ENCODE results near the gene EDNRB. TPM values are rescaled to one million over a fixed set of nuclear protein-coding genes. Genes with fewer than 3 reads are reported as not detected.

Gene EDNRB
- total RNA-seq, result 10 to 100 TPM; 11.3 to 20.4 TPM
- 10 to 100 TPM; 13.5 to 14.7 TPM for polyA plus RNA-seq

DNA sequence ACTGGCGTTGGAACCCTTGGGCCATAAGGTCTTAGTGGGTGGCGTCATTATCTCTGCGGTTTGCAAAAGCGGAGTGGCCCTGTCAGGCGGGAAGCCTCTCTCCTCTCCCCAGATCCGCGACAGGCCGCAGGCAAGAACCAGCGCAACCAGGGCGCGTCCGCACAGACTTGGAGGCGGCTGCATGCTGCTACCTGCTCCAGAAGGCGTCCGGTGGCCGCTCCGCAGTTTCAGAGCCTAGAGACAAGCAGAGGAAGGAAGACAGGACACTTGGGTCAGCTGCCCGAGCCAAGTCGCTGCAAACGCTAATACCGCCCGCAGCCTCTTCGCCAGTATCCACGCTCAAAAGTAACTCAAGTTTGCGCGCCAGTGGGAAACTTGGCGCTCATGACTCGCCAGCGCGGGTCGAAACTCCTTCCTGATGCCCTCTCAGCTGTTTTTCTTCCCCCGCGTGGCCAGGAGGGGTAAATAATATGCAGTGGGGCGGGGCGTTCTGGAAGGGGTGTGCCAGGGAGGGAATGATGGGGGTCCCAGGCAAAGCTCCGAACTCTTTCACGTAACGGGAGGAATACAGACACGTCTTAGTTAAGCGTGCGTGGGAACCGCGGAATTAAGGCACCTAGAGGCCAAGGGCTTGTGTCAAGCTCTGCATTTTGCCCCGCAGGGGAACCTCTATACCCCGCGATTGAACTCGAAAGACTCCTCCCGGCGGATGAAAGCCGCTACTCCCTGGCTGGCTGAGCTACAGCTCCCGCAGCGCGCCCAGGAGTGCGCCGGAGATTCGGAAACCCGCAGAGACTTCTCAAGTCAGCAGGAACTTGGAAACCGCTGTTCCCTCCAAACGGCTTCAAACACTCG lies at the start of gene EDNRB:
TSS of gene EDNRB (minus strand) at position 441 of the 855 bp plus-strand sequence. CDS start at position 183, 258 bp downstream.
- H3K36me3 ChIP-seq (ENCODE audit: control insufficient read depth in 4 of 4, insufficient read depth in 3 of 4, low read depth in 1 of 4, low read length in 3 of 4), result no peaks in the 10 kb centered on the region
- H3K27me3 ChIP-seq (ENCODE audit: control insufficient read depth in 4 of 4, insufficient read depth in 4 of 4, low read length in 3 of 4), result peaks cover 0 to 3% (median 0%) of the 10 kb centered on the region in 4 donors
- 5% methylated on average over 60 of the region's 60 CpGs for WGBS
- H3K4me3 ChIP-seq (ENCODE audit: low read depth in 1 of 3, low read length in 3 of 3), result peak within 1 kb of the TSS; percentile 1 to 63 (median 44)
- no peaks in the 10 kb centered on the region for H3K9me3 ChIP-seq (ENCODE audit: control insufficient read depth in 4 of 4, low read length in 3 of 4)
- peaks cover 0 to 6% (median 0%) of the 10 kb centered on the region in 4 donors for H3K4me1 ChIP-seq (ENCODE audit: control insufficient read depth in 4 of 4, insufficient read depth in 4 of 4, low read length in 3 of 4)
- H3K9ac ChIP-seq (ENCODE audit: low read depth in 1 of 2, low read length in 2 of 2), result peak within 1 kb of the TSS; percentile 39 to 42
- TF ChIP-seq, protein P1, sequence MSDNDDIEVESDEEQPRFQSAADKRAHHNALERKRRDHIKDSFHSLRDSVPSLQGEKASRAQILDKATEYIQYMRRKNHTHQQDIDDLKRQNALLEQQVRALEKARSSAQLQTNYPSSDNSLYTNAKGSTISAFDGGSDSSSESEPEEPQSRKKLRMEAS (IDR thresholded peaks at IDR 0.05), result peak; percentile 5
- TF ChIP-seq NR2F2 (IDR thresholded peaks at IDR 0.05) (no peak), RAD21 (IDR thresholded peaks at IDR 0.05) (peak in 1 of 2 donors; percentile 30), RXRA (IDR thresholded peaks at IDR 0.05) (no peak)
- TF ChIP-seq, protein P2, sequence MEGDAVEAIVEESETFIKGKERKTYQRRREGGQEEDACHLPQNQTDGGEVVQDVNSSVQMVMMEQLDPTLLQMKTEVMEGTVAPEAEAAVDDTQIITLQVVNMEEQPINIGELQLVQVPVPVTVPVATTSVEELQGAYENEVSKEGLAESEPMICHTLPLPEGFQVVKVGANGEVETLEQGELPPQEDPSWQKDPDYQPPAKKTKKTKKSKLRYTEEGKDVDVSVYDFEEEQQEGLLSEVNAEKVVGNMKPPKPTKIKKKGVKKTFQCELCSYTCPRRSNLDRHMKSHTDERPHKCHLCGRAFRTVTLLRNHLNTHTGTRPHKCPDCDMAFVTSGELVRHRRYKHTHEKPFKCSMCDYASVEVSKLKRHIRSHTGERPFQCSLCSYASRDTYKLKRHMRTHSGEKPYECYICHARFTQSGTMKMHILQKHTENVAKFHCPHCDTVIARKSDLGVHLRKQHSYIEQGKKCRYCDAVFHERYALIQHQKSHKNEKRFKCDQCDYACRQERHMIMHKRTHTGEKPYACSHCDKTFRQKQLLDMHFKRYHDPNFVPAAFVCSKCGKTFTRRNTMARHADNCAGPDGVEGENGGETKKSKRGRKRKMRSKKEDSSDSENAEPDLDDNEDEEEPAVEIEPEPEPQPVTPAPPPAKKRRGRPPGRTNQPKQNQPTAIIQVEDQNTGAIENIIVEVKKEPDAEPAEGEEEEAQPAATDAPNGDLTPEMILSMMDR (IDR thresholded peaks at IDR 0.05; ENCODE audit: low read depth, low read length, missing input control), result peak; percentile 12
- TF ChIP-seq, protein P3, sequence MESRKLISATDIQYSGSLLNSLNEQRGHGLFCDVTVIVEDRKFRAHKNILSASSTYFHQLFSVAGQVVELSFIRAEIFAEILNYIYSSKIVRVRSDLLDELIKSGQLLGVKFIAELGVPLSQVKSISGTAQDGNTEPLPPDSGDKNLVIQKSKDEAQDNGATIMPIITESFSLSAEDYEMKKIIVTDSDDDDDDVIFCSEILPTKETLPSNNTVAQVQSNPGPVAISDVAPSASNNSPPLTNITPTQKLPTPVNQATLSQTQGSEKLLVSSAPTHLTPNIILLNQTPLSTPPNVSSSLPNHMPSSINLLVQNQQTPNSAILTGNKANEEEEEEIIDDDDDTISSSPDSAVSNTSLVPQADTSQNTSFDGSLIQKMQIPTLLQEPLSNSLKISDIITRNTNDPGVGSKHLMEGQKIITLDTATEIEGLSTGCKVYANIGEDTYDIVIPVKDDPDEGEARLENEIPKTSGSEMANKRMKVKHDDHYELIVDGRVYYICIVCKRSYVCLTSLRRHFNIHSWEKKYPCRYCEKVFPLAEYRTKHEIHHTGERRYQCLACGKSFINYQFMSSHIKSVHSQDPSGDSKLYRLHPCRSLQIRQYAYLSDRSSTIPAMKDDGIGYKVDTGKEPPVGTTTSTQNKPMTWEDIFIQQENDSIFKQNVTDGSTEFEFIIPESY (IDR thresholded peaks at IDR 0.05), result no peak
- peak within 1 kb of the TSS; percentile 44 to 63 for H3K27ac ChIP-seq (ENCODE audit: low read depth in 1 of 2, low read length in 2 of 2)
- DNase-seq (ENCODE audit: low spot score), result peak; percentile 35

DNA sequence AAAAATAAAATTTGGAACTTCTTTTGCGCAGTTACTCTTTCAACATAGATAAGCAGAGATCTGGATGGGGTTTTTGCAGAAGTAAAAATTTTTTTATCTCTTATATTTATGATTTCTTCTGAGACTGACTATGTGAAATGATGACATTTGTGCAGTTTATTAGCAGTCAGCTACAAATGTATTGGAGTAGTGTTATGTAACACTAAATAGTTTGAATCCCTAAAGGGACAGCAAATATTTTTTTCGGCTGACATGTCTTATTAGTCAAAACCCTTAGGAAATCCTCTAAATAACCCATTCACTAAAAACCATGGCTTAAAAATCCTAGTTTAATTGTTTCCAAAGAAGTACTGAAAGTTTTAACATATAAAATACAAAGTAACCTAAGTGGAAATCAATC lies 48.0 kb upstream of the EDNRB start:
- no peaks in the 10 kb centered on the region for H3K27me3 ChIP-seq (ENCODE audit: control insufficient read depth in 4 of 4, insufficient read depth in 4 of 4, low read length in 3 of 4)
- H3K27ac ChIP-seq (ENCODE audit: low read depth in 1 of 2, low read length in 2 of 2), result no peak overlapping the region
- H3K4me3 ChIP-seq (ENCODE audit: low read depth in 1 of 3, low read length in 3 of 3), result no peak overlapping the region
- no peak overlapping the region for H3K9ac ChIP-seq (ENCODE audit: low read depth in 1 of 2, low read length in 2 of 2)
- H3K36me3 ChIP-seq (ENCODE audit: control insufficient read depth in 4 of 4, insufficient read depth in 3 of 4, low read depth in 1 of 4, low read length in 3 of 4), result no peaks in the 10 kb centered on the region
- WGBS, result 73% methylated on average over 2 of the region's 2 CpGs
- no peak for DNase-seq (ENCODE audit: low spot score)
- no peak for TF ChIP-seq FOXA2 (IDR thresholded peaks at IDR 0.05)
- TF ChIP-seq TAF1 (conservative IDR thresholded peaks at IDR 0.05), result no peak
- TF ChIP-seq HNF4A (conservative IDR thresholded peaks at IDR 0.05), result no peak
- no peak for TF ChIP-seq FOXA1 (IDR thresholded peaks at IDR 0.05)
- no peak for TF ChIP-seq SP1 (IDR thresholded peaks at IDR 0.05)
- no peak for TF ChIP-seq RXRA (IDR thresholded peaks at IDR 0.05)
- TF ChIP-seq HNF4G (IDR thresholded peaks at IDR 0.05), result no peak
- TF ChIP-seq, protein P3 (IDR thresholded peaks at IDR 0.05), result no peak
- H3K9me3 ChIP-seq (ENCODE audit: control insufficient read depth in 4 of 4, low read length in 3 of 4), result no peaks in the 10 kb centered on the region
- no peaks in the 10 kb centered on the region for H3K4me1 ChIP-seq (ENCODE audit: control insufficient read depth in 4 of 4, insufficient read depth in 4 of 4, low read length in 3 of 4)

Measured in liver (tissue), 9 donors.